Activated CD4-positive, alpha-beta T cell treated with anti-CD3 and anti-CD28 coated beads, Interleukin-2, Interleukin-4, amounts not matched to agents 100 ng/mL and 50 ng/mL, durations not matched to agents 16 hours and 8 hours (primary cell): ENCODE measurements around the gene SLC12A6.
"Not testable (repeated sequence)": the region's sequence is repeated elsewhere in the genome, so short reads cannot be mapped to it uniquely, and the experiment has no call there.

ENCODE experiments used
- DNase-seq: peaks from one replicate; pipeline ENCODE4 v3.0.0-alpha.2; 2020; ENCODE audit warnings: low spot score

The SLC12A6 gene

DNA sequence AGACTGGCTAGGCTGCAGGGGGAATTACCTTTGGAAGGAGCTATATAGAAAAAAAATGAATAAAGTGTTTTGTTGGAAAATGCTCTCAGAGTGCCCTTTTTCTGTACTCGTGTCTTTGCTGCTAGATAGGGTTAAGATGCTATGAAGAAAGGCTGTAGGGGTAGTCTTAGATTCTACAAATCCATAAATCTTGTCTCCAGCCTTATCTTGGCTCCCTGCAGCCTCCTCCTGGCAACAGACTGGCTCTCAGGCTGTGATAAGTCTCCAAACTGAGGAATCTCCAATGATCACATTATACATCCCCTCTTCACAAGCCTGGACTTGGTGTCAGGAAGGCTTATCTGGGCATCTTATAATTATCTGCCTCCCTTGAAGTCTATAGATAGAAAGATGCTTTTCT is 20.1 kb upstream of the SLC12A6 start:
- no peak for DNase-seq

DNA sequence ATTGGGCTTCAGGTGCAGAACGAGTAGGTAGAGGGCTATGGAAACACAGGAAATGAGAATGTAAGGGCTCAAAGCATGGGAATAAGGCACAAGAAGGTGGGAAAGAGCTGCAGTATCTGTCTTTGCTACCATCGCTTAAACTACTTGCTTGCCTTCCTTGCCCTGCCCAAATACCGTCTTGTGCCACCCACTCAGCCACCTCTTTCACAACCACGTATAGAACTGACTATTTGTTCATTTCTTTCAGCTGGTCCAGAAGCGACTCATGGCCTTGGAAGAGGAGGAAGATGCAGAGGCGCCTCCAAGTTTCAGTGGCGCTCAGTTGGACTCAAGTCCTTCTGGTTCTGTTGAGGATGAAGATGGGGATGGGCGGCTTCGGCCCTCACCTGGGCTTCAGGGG is 17.7 kb upstream of the SLC12A6 start:
- no peak for DNase-seq

DNA sequence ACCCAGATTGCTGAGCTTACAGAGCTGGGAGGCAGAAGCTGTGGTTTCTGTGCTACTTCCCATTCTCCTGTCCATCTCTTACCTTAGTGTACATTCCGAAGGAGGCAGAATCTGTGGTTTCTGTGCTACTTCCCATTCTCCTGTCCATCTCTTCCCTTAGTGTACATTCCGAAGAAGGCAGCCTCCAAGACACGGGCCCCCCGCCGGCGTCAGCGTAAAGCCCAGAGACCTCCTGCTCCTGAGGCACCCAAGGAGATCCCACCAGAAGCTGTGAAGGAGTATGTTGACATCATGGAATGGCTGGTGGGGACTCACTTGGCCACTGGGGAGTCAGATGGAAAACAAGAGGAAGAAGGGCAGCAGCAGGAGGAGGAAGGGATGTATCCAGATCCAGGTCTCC is 16.7 kb upstream of the SLC12A6 start:
- no peak for DNase-seq

DNA sequence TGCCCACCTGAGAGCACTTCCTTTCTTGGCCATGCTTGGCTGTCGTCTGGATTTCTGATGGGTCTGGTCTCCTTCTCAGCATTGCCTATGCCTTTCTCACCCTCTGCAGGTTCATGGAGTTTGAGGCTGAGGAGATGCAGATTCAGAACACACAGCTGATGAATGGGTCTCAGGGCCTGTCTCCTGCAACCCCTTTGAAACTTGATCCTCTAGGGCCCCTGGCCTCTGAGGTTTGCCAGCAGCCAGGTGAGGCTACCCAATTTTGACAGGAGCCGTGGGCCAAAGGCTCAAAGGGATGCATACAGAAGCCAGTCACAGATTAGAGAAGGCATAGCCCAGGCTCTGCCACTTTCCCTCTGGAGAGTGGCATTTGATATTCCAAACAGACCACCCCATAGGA is 16.0 kb upstream of the SLC12A6 start:
- no peak for DNase-seq

DNA sequence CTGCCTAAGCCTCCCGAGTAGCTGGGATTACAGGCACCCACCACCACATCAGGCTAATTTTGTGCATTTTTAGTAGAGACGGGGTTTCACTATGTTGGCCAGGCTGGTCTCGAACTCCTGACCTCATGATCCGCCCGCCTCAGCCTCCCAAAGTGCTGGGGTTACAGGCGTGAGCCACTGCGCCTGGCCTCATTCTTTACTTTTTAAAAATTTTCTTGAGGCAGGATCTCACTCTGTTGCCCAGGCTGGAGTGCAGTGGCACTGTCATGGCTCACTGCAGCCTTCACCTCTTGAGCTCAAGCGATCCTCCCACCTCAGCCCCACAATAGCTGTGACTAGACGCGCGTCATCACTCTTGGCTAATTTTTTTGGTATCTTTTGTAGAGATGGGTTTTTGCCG is 15.4 kb upstream of the SLC12A6 start:
- DNase-seq: not testable (repeated sequence)

DNA sequence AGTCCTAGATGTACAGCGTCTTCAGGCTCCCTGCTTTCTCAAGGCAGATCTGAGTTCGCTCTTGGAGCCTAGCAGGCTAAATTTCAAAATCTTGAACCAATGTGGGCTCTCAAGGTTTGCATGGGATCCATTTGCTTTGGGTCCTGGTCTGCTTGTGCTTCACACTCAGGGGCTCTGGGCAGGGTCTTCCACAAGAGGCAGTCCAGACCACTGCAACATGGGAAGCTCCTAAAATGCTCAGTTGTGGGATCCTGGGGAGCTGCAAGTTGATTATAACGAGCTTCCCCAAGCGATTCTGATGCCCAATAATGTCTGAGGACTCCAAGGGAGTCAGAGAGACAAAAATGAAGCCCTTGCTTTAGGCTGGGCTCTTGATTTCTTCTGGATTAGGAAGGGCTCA is 12.2 kb upstream of the SLC12A6 start:
- no peak for DNase-seq

DNA sequence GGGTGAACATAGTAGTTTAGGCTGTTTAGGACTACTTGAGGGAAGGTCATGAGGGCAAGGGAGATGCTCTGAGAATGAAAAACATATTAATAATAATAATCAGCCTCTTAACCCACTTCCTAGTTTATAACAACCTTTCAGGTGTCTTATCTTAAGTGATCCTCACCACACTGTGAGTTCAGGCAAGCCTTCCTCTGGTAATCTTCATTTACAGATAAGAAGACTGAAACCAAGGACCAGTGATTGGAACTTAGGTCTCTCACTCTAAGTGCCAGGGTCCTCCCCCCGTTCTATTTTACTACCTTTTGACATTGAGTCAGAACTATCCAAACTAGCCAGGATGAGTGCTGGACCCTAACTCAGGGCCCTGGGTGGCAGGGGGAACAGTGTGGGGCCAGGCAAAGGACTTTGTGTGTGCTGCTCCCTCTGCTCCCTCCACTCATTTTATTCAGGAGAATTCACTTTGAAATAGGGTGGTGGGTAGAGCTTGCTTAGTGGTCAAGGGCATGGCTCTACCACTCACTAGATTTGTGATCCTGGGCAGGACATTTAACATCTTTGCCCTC is 11.2 kb upstream of the SLC12A6 start:
- DNase-seq: no peak

DNA sequence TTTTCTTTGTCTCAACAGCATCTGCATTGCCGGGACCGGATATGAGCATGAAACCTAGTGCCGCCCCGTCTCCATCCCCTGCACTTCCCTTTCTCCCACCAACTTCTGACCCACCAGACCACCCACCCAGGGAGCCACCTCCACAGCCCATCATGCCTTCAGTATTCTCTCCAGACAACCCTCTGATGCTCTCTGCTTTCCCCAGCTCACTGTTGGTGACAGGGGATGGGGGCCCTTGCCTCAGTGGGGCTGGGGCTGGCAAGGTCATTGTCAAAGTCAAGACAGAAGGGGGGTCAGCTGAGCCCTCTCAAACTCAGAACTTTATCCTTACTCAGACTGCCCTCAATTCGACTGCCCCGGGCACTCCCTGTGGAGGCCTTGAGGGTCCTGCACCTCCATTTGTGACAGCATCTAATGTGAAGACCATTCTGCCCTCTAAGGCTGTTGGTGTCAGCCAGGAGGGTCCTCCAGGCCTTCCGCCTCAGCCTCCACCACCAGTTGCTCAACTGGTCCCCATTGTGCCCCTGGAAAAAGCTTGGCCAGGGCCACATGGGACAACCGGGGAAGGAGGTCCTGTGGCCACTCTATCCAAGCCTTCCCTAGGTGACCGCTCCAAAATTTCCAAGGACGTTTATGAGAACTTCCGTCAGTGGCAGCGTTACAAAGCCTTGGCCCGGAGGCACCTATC is 10.5 kb upstream of the SLC12A6 start:
- DNase-seq: no peak

DNA sequence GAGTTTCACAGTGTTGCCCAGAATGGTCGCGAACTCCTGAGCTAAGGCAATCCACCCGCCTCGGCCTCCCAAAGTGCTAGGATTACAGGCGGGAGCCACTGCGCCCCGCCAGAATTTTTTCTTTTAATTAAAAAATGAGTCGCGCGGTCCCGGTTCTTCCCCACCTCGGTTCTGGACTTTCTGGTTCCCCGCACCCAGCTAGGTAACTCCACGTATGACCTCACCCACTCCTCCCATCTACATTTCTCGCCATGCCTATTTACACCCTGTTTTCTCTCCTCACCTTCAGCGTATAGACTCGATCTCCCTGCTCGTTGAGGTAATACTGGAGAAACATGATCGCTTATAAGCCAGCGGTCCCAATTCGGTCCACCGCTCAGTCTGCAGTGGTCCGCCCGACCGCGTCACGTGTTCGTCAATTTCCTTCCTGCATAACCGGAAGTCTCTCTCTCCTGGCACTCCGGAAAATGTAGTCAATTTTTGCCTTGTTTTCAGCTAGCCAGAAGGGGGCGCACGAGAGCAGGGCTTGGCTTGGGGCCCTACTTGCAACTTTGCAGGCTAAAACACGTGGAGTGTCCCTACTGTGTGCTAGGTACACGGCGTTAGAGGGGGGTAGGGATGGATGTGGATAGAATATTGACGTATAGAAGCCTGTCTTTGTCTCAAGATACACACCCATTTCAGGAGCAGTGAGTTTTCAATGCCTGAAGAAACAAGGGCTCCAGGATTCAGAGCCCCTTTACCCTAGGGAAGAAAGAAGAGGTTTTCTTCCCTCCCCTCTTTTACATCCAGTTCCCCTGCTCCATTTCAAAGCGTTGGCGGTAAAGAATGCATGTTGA is 5.4 kb upstream of the SLC12A6 start, which contains the start of the genes NOP10 and NUTM1:
NOP10 (minus strand) TSS at position 400 of the 839 bp plus-strand sequence; CDS start at position 337, 63 bp downstream.
NUTM1 (plus strand) TSS at position 579 of the 839 bp plus-strand sequence. CDS start 382 bp downstream, outside the sequence.
- peak; percentile 97 for DNase-seq

DNA sequence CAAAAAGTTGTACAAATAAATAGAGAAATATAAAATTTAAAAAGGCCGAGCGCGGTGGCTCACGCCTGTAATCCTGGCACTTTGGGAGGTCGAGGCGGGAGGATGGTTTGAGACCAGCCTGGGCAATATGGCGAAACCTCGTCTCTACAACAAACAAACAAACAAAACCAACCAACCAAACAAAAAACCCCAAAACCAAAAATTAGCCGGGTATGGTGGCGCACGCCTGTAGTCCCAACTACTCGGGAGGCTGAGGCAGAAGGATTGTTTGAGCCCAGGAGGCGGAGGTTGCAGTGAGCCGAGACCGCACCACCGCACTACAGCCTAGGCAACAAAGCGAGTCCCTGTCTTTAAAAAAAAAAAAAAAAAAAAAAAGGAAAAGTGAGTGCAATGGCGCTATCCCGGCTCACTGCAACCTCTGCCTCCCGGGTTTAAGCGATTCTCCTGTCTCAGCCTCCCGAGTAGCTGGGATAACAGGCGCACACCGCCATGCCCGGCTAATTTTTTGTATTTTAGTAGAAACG is 4.7 kb upstream of the SLC12A6 start:
- DNase-seq: not testable (repeated sequence)

DNA sequence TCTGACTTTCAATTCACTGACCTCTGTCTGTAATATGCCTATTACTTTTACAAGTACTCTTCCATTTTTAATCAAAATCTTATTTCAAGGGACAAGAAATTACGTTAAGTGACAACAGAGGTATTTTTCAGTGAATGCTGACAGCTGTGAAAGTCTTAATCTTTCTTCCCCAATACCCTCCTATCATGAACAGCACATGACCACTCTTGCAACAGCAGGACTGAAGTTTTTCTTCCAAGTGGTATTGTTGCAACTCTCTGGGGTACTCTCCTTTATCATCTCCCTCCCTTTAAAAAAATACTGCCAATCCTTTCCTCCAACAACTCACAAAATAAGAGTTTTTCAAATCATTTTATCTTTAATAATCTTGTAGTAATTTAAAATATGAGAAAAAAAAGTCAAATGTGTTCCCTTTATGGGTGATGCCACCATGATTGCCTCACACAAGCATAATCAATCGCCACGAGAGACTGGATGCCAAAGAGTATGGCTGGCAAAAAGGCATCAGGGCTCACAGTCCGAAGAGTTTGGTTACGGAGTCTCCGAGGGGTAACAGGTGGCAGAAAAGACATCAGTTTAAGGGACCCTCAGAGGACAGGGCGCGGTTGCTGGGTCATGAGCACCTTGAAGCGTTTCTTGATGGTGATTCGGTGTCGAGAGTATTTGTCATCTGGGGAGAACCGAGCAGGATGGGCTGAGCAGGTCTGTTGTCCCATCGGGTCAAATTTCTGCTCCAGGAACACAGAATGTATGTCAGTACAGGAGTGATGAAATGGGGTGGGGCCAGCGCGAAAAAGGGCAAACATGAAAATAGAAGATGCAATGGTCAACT is 4.0 kb upstream of the SLC12A6 start:
- DNase-seq: no peak

DNA sequence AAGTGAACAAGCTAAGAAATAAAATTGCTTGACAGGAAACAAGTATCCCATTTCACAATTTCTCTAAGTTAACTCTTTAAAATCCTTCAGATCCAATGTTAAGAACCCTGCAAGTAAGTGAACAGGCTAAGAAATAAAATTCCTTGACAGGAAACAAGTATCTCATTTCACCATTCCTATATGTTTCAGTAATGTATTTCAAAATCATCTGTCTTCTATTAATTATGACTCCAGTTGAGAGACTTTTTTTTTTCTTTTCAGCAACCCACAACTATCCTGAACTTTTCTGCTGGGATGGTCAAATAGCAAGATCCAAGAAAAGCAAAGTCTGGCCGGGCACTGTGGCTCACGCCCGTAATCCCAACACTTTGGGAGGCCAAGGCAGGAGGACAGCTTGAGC is 2.4 kb upstream of the SLC12A6 start:
- no peak for DNase-seq

DNA sequence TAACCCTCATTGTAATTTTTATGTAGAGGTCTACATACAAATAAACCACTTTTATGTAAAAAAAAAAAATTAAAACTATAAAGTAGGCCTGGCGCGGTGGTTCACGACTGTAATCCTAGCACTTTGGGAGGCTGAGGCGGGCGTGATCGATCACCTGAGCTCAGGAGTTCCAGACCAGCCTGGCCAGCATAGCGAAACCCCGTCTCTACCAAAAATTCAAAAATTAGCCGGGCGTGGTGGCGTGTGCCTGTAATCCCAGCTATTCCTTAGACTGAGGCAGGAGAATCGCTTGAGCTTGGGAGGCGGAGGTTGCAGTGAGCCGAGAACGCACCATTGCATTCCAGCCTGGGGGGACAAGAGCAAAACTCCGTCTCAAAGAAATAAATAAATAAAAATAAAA is 766 bp upstream of the SLC12A6 start:
- DNase-seq: no peak

DNA sequence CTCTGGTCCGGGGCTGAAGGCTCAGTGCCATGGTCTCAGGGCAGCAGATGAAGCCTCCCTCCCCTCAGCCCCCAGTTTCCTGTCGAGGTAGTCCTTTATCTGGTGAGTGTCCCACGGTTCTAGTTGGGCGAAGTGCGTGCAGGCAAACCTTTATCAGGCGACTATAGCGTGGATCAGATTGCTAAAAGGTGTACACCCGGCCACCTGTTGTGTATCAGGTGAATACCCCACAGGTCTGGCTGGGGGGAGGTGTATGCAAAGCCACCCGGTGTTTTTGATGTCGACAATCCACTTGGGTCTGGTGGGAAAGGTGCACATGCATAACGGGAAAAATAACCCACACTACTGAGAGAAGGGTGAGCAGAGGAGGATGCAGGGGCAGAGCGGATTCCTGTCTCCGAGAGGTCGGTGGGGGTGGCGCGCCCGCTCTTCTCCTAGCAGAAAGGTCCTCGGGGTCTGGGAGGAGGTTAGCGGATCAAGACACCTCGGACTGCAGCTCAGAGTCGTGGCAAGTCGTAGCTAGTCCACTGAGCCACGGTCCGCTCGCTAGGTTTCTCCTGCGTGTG is 507 bp downstream of the SLC12A6 start:
- no peak for DNase-seq

DNA sequence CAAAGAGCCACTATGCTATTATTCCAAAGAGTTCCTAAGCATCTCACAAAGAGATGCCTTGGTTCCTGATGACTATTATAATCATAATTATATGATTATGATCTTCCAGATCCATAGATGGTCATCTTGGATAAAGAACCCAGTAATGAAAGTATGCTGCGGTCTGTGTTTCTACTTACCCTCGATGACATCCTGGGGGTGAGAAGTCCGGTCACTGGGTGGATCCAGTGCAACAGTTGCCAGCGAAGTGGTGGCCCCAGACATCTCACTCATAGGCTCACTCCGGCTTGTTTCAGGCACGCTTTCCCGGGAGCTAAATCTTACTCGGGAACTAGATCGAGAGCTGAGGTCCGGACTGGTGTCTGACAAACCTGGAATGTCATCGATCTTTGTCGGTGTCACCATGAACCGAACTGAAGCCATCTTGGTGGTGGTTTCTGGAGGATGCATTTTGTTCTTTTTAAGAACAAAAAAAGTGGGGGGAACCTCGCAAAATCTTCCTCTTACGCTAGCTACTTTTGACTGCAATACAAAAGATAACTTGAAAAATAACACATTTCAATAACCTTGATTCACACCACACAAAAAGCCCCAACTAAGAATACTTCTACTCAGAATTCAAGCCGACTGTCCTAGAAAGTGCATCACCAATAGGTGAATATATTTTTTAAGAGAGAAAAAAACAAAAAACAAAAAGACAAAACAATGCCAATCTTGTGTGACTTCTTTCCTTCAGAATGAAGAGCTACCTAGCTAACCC is 1.2 kb downstream of the SLC12A6 start:
- DNase-seq: no peak

DNA sequence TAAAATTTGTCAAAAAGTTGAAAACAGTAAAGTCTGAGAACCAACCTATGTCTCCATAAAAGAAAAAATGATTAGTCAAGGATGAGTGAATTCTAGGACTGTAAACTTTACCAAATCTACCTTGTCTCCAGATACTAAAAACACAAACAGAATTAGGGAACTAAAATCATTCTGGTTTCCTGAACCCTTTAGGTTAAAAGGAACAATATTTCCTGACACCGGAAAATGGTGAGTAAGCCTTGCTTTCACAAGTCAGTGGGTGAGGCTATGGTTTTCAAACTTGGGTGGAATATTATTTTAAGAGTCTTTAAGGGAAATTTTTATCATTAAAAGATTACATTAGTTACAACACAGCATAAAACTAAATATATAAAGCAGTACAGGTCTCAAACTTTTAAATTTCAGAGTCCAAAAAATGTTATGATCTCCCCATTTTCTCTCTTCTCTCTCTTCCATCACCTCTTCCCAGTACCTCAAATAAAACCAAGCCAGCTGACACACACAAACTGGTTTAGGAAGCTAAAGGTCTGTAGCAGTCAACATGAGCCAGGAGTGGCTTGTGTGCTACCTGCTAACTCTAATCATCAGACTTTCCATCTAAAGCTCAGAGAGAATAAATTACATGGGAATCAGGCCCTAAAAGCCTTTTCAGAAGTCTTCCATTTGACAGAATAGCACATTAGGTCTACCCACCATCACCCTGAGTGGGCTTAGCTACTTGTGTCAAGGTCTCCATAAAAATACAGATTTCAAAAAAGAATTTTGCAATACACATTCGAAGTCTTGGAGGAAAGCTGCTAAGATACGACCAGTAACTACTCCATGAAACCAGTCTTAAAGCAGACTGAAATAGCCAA is 2.2 kb downstream of the SLC12A6 start:
- peak; percentile 53 for DNase-seq

DNA sequence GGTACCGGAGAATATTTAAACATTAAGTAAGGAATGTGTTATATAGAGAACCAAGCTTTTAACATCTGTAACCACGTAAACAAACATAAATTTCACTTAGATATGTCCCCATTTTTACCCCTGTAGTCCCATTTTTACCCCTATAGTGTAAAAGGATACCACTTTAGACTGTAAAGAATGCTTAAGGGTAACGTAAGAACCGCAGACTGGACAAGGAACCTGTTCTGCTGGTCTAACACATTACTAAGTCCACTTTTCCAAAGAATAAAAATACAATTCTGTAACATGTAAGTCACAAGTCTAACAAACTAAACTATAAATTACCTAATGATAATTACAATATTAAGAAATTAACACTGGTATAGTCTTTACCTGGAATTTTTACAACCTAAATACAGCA is 2.9 kb downstream of the SLC12A6 start:
- no peak for DNase-seq

DNA sequence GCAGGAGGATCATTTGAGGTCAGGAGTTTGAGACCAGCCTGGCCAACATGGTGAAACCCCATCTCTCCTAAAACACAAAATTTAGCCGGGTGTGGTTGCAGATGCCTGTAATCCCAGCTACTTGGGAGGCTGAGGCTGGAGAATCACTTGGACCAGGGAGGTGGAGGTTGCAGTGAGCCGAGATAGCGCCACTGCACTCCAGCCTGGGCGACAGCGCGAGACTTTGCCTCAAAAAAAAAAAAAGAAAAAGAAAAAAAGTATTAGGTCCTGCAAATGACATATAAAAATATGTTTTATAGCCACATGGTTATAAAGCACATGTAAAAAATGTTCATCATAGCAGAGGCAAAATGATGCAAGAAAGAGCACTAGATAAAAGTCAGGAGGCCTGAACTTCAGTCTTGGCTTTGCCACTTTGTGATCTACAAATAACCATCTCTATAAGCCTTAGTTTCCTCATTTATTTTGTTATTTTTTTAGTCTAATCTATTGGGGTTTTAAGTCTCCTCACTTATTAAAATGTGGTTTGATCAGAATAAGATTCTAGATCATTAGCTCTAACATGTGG is 4.9 kb downstream of the SLC12A6 start:
- no peak for DNase-seq

DNA sequence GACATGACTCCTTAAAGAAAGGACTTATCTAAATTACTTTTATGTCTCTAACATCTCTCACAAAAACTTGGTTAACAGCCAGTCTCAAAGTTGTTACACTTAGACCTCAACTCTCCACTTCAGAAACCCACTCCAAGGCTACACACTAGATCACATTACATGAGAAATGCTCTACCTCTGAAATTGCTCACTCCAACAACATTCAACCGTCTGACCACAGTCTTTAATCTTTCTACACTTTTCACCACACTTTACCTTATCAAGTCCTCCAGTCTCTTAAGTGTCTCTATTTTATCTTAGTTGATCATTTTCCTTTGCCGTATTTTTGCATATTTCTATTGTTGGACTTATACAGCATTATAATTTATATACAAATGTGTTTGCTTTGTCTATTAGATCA is 5.8 kb downstream of the SLC12A6 start:
- peak; percentile 59 for DNase-seq
